ENCODE measurements around the gene LHPP. TPM values are rescaled to one million over a fixed set of nuclear protein-coding genes. Genes with fewer than 3 reads are reported as not detected.

LHPP gene
- total RNA-seq, 1 donor from 2014 or later: 9.1 TPM

- no peak for ATAC-seq
- intact Hi-C loops (cut with micrococcal nuclease): no loop called here
Measured at GRCh38 chr10:124491105-124491504, 29.5 kb downstream of the LHPP start.

GRCh38 chr10:124492266-124492665 lies 30.6 kb downstream of the LHPP start:
- ATAC-seq: no peak
- DNase-seq: no peak
- intact Hi-C loops (cut with micrococcal nuclease): no loop called here

More at GRCh38 chr10:124491105-124491504, 29.5 kb downstream of the LHPP start:
- no peak for DNase-seq

GRCh38 chr10:124493214-124493882 lies 31.7 kb downstream of the LHPP start:
- DNase-seq (no peak), ATAC-seq (no peak)
- intact Hi-C loops (cut with micrococcal nuclease): no loop called here

- ATAC-seq: no peak
- intact Hi-C loops (cut with micrococcal nuclease): no loop called here
- DNase-seq: no peak
Measured at GRCh38 chr10:124494046-124494807, 32.6 kb downstream of the LHPP start.

GRCh38 chr10:124495162-124495561 lies 33.5 kb downstream of the LHPP start:
- DNase-seq (no peak), ATAC-seq (no peak)
- intact Hi-C loops (cut with micrococcal nuclease): no loop called here

GRCh38 chr10:124495725-124496124 lies 34.1 kb downstream of the LHPP start:
- ATAC-seq (no peak), DNase-seq (no peak)
- intact Hi-C loops (cut with micrococcal nuclease): no loop called here

GRCh38 chr10:124496150-124496549 lies 34.5 kb downstream of the LHPP start:
- ATAC-seq (no peak), DNase-seq (no peak)
- intact Hi-C loops (cut with micrococcal nuclease): no loop called here

- no peak for ATAC-seq
Measured at GRCh38 chr10:124496620-124497019, 35.0 kb downstream of the LHPP start.

GRCh38 chr10:124497196-124497881 lies 35.7 kb downstream of the LHPP start:
- DNase-seq (peak; percentile 76), ATAC-seq (peak; percentile 96)
- intact Hi-C loops (cut with micrococcal nuclease): no loop called here

More at GRCh38 chr10:124496620-124497019, 35.0 kb downstream of the LHPP start:
- intact Hi-C loops (cut with micrococcal nuclease): no loop called here
- no peak for DNase-seq

- intact Hi-C loops (cut with micrococcal nuclease): no loop called here
- no peak for DNase-seq
- no peak for ATAC-seq
Measured at GRCh38 chr10:124498056-124498455, 36.4 kb downstream of the LHPP start.

- intact Hi-C loops (cut with micrococcal nuclease): no loop called here
- ATAC-seq: no peak
- no peak for DNase-seq
Measured at GRCh38 chr10:124500757-124501156, 39.1 kb downstream of the LHPP start.

GRCh38 chr10:124504711-124505110 lies 43.1 kb downstream of the LHPP start:
- intact Hi-C loops (cut with micrococcal nuclease): no loop called here

GRCh38 chr10:124505279-124505678 lies 43.7 kb downstream of the LHPP start:
- ATAC-seq (no peak), DNase-seq (no peak)
- intact Hi-C loops (cut with micrococcal nuclease): no loop called here

More at GRCh38 chr10:124504711-124505110, 43.1 kb downstream of the LHPP start:
- ATAC-seq (no peak), DNase-seq (no peak)

- no peak for ATAC-seq
- intact Hi-C loops (cut with micrococcal nuclease): no loop called here
- no peak for DNase-seq
Measured at GRCh38 chr10:124508070-124508667, 46.5 kb downstream of the LHPP start.

GRCh38 chr10:124508907-124509454 lies 47.4 kb downstream of the LHPP start:
- DNase-seq (no peak), ATAC-seq (no peak)
- intact Hi-C loops (cut with micrococcal nuclease): no loop called here

GRCh38 chr10:124509880-124510632 lies 48.4 kb downstream of the LHPP start:
- intact Hi-C loops (cut with micrococcal nuclease): no loop called here

GRCh38 chr10:124510759-124511158 lies 49.1 kb downstream of the LHPP start:
- ATAC-seq: no peak

More at GRCh38 chr10:124509880-124510632, 48.4 kb downstream of the LHPP start:
- ATAC-seq: no peak
- DNase-seq: no peak

GRCh38 chr10:124511205-124512039 lies 49.8 kb downstream of the LHPP start:
- DNase-seq (no peak), ATAC-seq (no peak)
- intact Hi-C loops (cut with micrococcal nuclease): no loop called here

More at GRCh38 chr10:124510759-124511158, 49.1 kb downstream of the LHPP start:
- intact Hi-C loops (cut with micrococcal nuclease): no loop called here
- DNase-seq: no peak

All from left ventricle myocardium superior (tissue), 1 donor.